ENCODE data around the gene FASTKD1. TPM values are rescaled to one million over a fixed set of nuclear protein-coding genes. Genes with fewer than 3 reads are reported as not detected.
A peak's percentile ranks its signal among the peaks of the same experiment; 100 is the strongest.

The FASTKD1 gene
- polyA plus RNA-seq, 1 donor: 30.0 TPM

- DNase-seq (ENCODE audit: low read depth): peak; percentile 49
These were observed 64.3 kb downstream of the FASTKD1 start, which contains the start of gene KLHL41 for GRCh38 chr2:169509298-169509885. Gene KLHL41, plus strand, starts transcription at chr2:169509702. Its CDS starts 77 bp downstream, at chr2:169509779.

DNA sequence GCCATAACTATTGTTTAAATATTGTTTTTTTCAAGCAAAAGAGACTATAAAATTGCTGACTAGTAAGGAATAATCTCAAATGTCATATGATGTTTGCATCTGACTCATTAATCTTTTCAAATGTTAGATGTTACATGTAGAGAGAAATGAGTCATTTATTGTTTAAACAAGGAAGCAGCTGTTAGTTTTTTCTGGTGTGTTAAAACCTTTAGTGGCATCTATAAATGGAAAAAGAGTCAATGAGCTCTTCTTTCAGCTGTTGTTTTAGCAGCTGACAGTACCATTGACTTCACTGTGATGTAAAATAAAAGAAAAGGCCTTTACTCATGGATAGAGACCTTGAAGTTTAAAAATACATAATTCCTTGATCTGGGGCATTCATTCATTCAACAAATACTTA lies 66.0 kb downstream of the FASTKD1 start:
- no peak for DNase-seq (ENCODE audit: low read depth)

GRCh38 chr2:169504651-169505050 lies 69.0 kb downstream of the FASTKD1 start:
- no peak for DNase-seq (ENCODE audit: low read depth)

DNA sequence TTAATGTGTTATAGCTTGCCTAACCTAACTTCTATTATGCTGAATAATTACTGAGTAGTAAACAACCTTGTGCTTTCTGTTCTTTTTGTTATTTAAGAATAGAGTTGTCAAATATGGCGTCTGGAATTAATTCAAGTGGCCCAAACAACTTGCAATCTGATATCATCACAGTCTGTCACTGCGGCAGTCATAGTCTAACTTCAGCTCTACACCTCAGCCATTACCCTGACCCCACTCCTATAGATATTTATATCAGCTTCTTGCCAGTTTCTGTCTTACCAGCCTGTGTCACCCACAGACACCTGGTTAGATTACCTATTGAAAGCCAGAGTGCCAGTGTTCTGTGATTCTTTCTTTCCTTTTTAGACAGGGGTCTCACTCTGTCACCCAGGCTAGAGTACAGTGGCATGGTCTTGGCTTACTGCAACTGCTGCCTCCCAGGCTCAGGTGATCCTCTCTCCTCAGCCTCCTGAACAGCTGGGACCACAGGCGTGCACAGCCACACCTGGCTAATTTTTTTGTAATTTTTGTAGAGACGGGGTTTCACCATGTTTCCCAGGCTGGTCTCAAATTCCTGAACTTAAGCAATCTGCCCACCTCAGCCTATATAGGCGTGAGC lies 78.2 kb downstream of the FASTKD1 start:
- no peak for DNase-seq (ENCODE audit: low read depth)

DNA sequence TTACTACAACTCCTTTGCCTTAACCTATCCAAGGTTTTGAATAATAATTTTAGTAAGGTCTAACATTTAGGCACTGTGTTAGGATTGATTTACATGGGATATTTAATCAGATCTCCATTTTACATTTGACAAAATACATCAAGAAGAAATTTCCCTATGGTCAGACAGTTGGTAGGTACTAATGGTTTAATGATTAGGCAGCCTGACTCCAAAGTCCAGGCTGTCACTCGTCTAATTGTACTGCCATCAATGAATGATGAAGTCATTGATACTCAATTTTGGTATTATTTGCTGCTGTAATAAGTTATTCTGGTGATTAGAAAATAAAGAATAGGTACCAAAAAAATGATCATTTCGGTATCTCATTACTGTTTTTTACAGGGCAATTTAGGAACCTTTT lies 80.3 kb downstream of the FASTKD1 start:
- no peak for DNase-seq (ENCODE audit: low read depth)

- no peak for DNase-seq (ENCODE audit: low read depth)
These were observed 82.3 kb downstream of the FASTKD1 start for GRCh38 chr2:169491378-169491777.

DNA sequence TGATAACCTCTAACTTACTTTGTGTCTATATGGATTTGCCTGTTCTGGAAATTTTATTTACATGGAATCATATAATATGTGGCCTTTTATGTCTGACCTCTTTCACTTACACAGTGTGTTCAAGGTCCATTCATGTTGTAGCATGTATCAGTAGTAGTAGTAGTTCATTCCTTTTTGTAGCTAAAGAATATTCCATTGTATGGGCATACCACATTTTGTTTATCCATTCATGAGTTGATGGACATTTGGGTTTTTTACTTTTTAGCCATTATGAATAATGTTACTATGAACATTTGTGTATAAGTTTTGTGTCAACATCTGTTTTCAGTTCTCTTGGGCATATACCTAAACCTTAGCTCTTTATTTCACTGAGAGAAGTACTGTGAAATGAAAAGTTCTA lies 82.8 kb downstream of the FASTKD1 start:
- no peak for DNase-seq (ENCODE audit: low read depth)

- DNase-seq (ENCODE audit: low read depth): no peak
These were observed 87.2 kb downstream of the FASTKD1 start for GRCh38 chr2:169486487-169486886.

DNA sequence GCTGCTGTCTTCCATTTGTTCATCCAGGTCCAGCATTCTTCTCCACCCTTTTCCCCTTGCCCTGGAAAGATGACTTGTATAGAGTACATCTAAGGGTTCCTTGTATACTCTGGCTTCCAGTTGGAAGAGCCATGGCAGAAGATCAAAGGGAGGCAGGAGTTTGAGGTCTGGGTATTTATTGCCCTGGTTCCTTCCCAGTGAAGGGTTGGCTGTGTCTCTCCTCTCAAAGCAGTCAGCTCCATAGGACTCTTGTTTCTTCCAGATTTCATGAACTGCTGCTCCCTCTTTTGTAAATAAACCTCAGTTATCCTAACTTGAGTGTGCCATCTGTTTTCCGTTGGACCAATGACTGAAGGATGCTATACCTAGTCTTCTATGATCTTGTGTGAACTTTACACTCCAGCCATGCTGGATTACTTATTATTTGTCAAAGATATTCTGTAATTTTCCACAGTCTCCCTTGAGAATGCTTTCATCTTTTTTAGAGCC lies 88.0 kb downstream of the FASTKD1 start:
- no peak for DNase-seq (ENCODE audit: low read depth)

- DNase-seq (ENCODE audit: low read depth): no peak
These were observed 93.6 kb downstream of the FASTKD1 start for GRCh38 chr2:169480079-169480465.

Other genes starting within 250 kb of the FASTKD1 start
- 0.01 TPM for gene LRP2, start 211.3 kb downstream of the FASTKD1 start, polyA plus RNA-seq (ENCODE audit: insufficient read length)
- gene BBS5, start 94.4 kb downstream of the FASTKD1 start, polyA plus RNA-seq (ENCODE audit: insufficient read length): 6.7 TPM
- gene KLHL41, start 64.2 kb downstream of the FASTKD1 start, polyA plus RNA-seq (ENCODE audit: insufficient read length): 4,199 TPM
- 50.7 TPM for gene PPIG, start 10.5 kb upstream of the FASTKD1 start, polyA plus RNA-seq (ENCODE audit: insufficient read length)
- 0.33 TPM for gene CFAP210, start 120.5 kb upstream of the FASTKD1 start, polyA plus RNA-seq (ENCODE audit: insufficient read length)
- gene PHOSPHO2, start 120.6 kb upstream of the FASTKD1 start, polyA plus RNA-seq (ENCODE audit: insufficient read length): 3.5 TPM
- 37.0 TPM for gene KLHL23, start 160.0 kb upstream of the FASTKD1 start, polyA plus RNA-seq (ENCODE audit: insufficient read length)
- 97.4 TPM for gene SSB, start 225.0 kb upstream of the FASTKD1 start, polyA plus RNA-seq (ENCODE audit: insufficient read length)